Activated CD8-positive, alpha-beta memory T cell treated with anti-CD3 and anti-CD28 coated beads, Interleukin-2, amount 50 U/mL, for 1 hour (primary cell): ENCODE measurements around the gene NEUROG3.

ENCODE experiments used
- DNase-seq: peaks from one replicate; pipeline ENCODE4 v3.0.0-alpha.2; 2020; ENCODE audit errors: extremely low read depth

Gene NEUROG3

GRCh38 chr10:69573056-69573806 is at the start of gene NEUROG3:
Gene NEUROG3, minus strand, starts transcription at chr10:69573422. Its CDS starts 379 bp downstream, at chr10:69573043.
- no peak for DNase-seq

- no peak for DNase-seq
Observed at GRCh38 chr10:69620625-69621024, 47.4 kb upstream of the NEUROG3 start.

GRCh38 chr10:69619626-69620025 is 46.4 kb upstream of the NEUROG3 start:
- DNase-seq = no peak

DNA sequence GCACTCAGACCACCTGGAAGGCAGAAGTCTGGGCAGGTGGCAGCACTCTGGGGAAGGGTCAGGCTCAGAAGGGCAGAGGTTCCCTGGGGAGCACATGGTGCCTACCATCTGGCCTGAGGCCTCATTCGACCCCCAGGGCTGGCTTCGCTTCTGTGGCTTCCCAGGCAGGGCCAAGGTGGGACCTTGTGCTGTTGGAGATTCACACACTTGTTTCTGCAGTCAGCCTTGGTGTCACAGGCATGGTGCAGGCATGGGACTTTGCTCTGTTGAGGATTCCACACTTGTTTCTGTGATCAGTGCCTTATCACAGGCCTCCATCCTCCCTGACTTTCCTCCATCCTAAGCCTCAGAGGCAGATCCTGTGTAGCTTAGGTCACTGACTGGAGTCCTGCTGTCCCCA is 45.5 kb upstream of the NEUROG3 start:
- no peak for DNase-seq

GRCh38 chr10:69616358-69616757 is 43.1 kb upstream of the NEUROG3 start:
- DNase-seq = no peak

DNA sequence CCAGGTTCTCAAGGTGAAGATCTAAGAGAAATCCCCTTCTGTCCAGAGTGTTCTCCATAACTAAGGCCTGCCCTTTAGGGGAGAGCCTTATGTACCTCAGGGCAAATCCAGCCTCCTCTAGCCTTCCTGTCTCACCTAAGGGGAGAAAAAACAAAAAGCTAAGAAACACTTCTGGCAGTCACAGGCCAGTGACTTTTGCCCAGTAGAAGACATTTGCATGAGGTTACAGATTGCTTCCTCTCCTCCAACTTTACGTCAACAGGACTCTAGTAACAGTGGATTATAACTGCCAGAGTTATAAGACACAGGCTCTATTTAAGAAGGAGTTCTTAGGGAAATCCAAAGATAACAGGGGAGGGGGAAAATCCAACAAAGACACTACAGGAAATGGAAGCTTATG is 40.9 kb upstream of the NEUROG3 start:
- DNase-seq = no peak

DNA sequence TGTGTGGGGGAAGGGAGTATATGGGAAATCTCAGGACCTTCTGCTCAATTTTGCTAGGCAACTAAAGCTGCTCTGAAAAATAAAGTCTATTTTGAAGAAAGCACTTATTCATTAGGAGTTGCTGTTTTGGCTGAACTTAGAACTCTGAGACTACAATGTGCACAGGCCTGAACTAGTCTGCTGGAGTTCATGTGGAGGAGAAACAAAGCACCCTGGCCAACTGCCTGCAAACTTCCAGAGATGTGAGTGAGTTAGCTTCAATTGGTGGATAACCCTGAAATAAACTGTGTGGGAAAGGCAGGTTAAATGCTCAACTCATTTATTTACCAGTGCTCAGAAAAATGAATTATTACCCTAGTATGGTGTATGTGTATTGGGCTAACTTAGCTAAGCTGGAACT is 39.5 kb upstream of the NEUROG3 start:
- DNase-seq = no peak

- DNase-seq = no peak
Observed at GRCh38 chr10:69609077-69609476, 35.9 kb upstream of the NEUROG3 start.

- no peak for DNase-seq
Observed at GRCh38 chr10:69600761-69601330, 27.6 kb upstream of the NEUROG3 start.

DNA sequence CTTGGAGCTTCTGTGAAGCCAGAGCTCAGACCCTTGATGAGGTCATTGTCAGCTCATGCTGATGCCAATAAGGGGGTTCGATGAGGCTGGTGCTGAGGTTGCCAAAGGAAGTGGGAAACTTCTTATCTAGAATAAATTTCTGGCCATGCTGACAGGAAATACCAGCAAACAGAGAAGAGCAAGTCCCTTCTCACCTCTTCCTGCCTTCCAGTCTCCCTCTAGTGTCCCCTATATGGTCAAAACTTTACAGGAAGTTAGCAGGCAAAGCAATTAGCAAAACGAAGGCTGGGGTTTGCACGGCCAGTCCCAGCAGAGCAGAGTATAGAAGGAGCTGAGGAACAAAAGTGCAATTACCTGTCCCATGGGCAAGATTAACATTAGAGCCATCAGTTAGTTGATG is 15.1 kb upstream of the NEUROG3 start:
- no peak for DNase-seq

GRCh38 chr10:69584624-69585023 is 11.4 kb upstream of the NEUROG3 start:
- DNase-seq = no peak

- no peak for DNase-seq
Observed at GRCh38 chr10:69583106-69583505, 9.9 kb upstream of the NEUROG3 start.

DNA sequence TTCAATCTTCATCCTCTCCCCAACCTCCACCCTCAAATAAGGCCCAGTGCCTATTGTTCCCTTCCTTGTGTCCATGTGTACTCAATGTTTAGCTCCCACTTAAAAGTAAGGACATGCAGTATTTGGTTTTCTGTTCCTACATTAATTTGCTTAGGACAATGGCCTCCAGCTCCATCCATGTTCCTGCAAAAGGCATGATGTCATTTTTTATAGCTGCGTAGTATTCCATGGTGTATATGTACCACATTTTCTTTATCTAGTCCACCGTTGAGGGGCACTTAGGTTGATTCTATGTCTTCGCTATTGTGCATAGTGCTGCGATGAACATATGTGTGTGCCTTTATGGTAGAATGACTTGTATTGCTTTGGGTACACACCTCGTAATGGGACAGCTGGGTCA is 7.2 kb upstream of the NEUROG3 start:
- no peak for DNase-seq

GRCh38 chr10:69579464-69580060 is 6.3 kb upstream of the NEUROG3 start:
- DNase-seq = no peak

- DNase-seq = no peak
Observed at GRCh38 chr10:69578508-69578991, 5.3 kb upstream of the NEUROG3 start.

DNA sequence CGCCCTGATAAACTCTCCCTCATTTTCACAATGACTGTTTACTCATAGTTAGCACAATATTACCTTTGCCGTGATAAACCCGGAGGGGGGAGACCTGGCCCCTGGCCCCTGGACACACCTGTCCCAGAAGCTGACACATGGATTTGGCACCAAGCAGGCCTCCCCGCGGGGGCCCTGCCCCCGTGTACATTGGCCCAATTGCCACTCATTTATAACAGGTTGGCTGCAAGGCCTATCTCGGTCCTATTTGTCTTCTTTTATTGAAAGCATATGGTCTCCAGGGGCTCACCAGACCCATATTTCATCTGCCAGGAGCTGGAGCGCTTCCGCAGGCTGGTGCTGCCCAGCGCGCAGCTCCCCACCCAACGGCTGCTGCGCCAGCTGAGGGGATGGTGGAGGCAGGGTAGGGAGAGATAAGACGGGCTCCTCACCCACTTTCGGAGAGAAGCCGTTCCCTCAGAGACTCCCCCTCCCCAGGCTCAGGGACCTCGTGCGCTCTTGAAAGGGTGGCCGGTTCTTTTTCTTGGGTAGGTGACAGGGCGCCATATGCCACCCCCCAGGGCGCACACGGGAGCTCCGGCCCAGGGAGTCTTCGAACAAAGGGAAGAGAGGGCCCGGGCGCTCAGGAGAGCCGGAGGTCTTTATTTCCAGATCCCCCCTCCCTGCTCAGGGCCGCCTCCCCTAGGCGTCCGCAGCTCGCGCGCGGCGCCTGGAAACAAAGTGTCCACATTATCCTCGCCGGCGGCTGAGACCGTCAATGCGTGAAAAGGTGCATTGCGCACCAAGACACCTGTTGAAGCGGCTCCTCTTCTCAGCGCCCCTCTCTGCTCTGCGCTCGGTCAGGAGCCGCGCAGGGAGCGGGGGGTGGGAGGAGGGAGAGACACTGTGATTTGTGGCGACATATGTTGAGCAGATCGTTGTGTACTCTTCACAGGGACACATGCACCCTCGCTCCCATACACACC is 4.3 kb upstream of the NEUROG3 start:
- DNase-seq = no peak

- no peak for DNase-seq
Observed at GRCh38 chr10:69576334-69577011, 3.3 kb upstream of the NEUROG3 start.

GRCh38 chr10:69575164-69575722 is 2.0 kb upstream of the NEUROG3 start:
- no peak for DNase-seq

DNA sequence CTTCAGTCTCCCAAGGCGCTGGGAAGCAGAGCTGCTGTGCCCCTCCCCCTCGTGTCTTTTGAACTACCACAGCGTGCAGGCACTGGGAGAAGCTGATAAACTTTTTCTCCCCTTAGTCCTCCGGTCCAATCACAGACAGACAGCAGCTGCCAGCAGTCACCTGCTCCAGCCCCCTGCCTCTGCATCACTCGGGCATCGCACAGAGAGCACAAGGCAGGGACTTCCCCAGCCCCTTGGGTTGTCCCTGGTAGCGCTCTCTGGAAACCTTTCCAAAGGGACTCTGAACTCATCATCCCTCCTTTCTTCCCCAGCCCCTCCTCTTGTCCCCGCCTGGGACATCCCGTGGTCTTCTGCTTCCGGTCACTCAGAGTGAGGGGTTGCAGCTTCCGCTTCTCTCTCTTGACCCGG is 1.4 kb upstream of the NEUROG3 start:
- DNase-seq = no peak

DNA sequence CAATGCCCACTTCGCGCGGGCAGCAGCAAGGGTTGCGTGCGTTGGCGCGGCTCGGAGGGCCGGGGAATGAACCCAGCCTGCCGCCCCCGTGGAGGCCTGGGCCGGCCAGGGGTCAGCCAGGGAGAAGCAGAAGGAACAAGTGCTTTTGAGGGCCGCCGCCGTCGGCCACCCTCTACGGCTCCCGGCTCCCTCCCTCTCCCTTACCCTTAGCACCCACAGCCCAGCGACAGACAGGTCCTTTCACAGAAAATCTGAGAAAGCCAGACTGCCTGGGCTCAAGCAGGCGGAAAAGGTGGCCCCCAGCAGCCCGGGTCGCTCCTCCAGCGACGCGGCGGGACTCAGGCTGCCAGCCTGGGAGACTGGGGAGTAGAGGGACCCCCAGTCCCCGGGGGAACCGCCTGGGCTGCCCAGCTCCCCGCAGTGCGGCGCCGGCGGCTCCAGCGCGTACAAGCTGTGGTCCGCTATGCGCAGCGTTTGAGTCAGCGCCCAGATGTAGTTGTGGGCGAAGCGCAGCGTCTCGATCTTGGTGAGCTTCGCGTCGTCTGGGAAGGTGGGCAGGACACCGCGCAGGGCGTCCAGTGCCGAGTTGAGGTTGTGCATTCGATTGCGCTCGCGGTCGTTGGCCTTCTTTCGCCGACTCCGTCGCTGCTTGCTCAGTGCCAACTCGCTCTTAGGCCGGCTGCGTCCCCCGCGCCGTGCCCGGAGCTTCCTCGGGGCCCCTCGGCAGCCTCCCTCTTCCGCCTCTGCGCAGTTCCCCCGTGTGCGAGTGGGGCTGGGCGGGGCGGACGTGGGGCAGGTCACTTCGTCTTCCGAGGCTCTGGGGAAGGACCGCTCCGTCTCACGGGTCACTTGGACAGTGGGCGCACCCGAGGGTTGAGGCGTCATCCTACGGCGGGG is 815 bp downstream of the NEUROG3 start:
- DNase-seq = no peak
